ENCODE measurements around the gene KCND3. TPM values are rescaled to one million over a fixed set of nuclear protein-coding genes. Genes with fewer than 3 reads are reported as not detected.

The KCND3 gene
- total RNA-seq, 2 donors from 2014 or later = not detected

DNA sequence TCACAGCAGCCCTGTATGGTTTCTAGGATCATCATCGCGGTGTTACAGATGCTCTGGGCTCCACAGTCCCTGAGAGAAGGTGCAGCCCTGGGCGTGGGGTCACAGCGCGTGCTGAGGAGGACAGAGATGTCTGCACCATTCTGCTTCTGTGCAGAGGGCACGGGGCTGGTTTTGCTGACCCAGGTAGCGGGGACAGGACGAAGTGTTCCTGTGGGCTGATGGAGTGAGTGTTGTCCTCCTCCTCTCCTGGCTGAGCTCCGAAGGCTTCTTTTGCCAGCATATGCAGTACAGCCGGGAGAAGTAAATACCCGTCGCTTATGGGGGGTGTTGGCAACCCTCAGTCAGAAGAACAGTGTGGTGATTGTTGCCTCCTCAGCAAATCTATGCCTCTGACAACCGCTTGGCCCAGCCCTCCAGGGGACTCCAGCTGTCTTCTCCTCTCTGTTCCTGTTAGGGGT is 132.2 kb downstream of the KCND3 start:
- ATAC-seq = no peak
- H3K36me3 Mint-ChIP-seq = no peaks in the 10 kb centered on the region

DNA sequence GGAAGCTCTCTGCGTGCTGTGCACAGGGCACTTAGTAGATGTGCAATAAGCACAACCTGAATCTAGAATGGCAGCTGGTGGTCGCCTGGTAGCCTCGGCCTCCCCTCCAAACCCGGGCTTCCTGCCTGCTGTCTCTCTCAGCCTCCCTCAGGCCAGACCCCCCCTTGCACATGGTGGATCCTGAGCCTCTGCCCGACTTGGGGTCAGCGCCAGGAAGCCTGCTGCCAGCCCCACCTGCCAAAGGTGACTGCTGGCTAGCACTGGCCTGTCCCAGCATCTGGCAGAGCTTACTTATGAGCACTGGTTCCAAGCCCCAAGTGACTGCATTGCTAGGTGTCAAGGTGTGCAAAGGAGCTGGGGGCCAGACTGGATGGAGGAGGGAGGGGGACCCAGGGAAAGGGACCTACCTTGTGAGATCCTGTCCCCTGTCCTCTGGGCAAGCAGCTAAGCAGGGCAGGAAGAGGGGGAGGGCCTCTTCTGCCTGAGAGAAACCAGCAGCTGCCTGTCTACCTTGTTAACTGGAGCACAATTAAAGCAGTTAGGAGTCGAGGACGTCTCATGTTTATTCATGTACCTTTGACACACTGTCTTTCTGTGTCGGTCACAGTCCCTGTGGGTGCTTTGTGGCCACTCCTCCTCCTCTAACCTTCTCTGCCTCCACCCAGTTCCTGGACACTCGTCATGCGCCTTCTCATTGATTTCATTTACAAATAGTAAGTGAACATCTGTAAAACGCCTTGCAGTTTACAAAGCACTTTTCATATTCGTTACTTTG is 132.9 kb downstream of the KCND3 start:
- Mint-ChIP-seq H3K36me3 (no peaks in the 10 kb centered on the region), H3K9me3 (no peaks in the 10 kb centered on the region), H3K27ac (no peak overlapping the region)
- ATAC-seq = no peak
- no peak for DNase-seq (ENCODE audit: low spot score in 2 of 2)

More for the DNA sequence above, 132.2 kb downstream of the KCND3 start:
- Mint-ChIP-seq H3K9me3 (no peaks in the 10 kb centered on the region), H3K27ac (no peak overlapping the region)
- no peak for DNase-seq (ENCODE audit: low spot score in 2 of 2)

DNA sequence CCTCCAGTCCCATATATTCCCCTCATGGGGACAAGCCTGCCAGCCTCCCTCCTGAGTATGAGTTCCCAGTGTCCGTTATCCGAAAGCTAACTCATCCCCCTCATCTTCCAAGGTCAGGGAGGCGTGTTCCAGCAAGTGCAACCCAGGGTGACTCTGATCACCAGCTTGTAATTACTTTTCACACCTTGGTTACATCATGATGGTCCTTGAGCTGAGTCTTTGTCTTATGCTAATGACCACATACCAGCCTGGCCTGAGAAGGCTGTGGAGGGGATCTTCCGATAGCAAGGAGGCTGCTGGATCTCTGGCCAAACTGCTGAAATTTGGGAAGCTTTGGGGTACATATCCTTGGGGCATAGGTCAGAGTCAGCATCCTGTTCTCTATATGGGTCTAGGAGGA is 134.2 kb downstream of the KCND3 start:
- H3K27ac Mint-ChIP-seq = no peak overlapping the region
- no peak for ATAC-seq
- DNase-seq (ENCODE audit: low spot score in 2 of 2) = no peak
- no peaks in the 10 kb centered on the region for H3K9me3 Mint-ChIP-seq
- H3K36me3 Mint-ChIP-seq = no peaks in the 10 kb centered on the region

DNA sequence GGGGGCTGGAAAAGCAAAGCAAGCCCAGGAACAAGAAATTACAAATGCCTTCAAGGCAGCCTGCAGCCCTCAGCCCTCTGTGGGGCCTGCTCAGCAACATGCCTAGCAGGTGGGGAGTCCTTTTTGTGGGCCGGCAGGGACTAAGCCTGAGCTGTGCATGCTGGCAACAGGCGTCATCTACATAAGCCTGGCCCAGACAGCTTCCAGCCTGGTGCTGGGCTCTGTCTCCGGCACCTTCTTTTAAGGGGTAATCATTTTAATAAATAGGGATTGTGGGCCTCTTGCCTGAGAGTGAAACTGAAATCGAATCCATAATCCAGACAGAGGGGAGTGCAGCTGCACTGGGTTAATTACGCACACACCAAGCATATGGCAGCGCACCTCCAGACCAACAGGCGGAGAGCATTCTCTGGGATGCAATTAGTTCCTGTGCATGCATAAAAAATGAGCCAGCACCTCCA is 137.2 kb downstream of the KCND3 start:
- ATAC-seq (no peak), DNase-seq (ENCODE audit: low spot score in 2 of 2) (no peak)
- H3K36me3 Mint-ChIP-seq = no peaks in the 10 kb centered on the region
- no peaks in the 10 kb centered on the region for H3K9me3 Mint-ChIP-seq
- no peak overlapping the region for H3K27ac Mint-ChIP-seq

DNA sequence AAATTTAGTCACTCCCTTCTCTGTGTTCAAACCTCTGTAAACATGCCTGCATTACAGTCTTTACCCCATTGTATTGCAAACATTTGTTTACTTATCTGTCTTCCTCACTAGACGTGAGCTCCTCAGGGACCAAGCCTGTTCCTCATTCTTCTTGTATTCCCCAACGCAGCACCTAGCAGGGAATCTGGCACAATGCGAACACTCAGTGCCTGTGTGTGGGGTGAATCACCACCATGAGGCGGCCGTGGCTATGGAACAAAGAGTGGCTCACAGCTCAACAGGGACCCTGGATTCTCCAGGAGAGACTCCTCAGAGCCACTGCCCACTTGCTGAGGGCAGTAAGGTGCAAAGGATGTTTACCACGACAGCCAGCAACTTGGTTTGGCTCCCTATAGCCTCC is 137.9 kb downstream of the KCND3 start:
- H3K27ac Mint-ChIP-seq = no peak overlapping the region
- DNase-seq (ENCODE audit: low spot score in 2 of 2) (no peak), ATAC-seq (no peak)
- H3K9me3 Mint-ChIP-seq = no peaks in the 10 kb centered on the region
- H3K36me3 Mint-ChIP-seq = no peaks in the 10 kb centered on the region

DNA sequence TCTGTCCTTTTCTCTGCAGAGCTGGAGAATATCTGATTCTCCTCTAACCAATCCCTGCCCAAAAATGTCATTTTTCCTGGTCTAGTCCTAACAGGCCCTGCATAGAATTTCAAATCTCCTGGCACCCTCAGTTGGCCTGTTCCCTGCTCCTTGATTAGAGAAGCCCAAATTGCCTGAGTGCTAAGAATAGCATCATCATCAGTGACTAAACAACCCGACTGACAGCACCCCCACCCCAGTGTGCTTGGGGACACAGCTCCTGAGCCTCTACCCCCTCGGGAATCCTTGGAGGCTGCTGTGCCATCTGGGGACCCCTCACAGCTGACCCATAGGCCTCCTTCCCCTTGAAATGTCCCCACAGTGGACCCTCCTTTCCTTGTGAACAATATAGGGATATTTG is 139.4 kb downstream of the KCND3 start:
- H3K9me3 Mint-ChIP-seq = no peaks in the 10 kb centered on the region
- no peak for ATAC-seq

DNA sequence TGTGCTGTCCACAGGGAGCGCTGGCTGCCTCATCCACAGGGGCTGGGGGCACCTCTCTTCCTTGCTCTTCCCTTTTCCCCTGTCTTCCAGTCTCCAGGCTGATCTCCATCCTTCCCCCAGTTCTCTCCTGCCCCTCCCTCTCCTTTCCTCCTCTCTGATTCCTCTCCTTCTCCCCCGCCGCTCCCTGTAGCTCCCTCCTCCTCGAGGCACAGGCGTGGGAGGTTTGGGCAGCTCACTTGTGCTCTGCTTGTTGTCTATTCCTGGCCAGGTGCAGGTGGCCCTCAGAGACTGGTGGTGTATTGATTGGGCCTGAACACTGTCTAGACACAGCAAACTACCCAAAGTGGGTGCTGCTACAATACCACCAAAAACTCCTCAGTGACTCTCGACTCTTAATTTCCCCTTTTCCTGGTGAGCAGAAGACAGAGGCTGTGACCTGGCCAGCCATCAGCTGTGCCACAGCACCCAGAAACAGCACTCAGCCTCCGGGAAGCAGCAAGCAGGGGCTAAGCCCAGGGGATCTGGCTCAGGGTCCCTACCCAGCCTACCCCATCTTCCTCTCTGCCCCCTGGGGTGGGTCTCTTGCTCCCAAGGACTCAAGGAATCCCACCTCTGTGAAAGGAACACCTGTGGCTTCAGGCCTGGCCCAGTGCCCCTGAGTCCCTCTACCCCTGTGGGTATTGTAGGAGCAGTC is 140.5 kb downstream of the KCND3 start:
- H3K27ac Mint-ChIP-seq = no peak overlapping the region
- no peak for ATAC-seq

More for the DNA sequence above, 139.4 kb downstream of the KCND3 start:
- Mint-ChIP-seq H3K36me3 (no peaks in the 10 kb centered on the region), H3K27ac (no peak overlapping the region)
- no peak for DNase-seq (ENCODE audit: low spot score in 2 of 2)

DNA sequence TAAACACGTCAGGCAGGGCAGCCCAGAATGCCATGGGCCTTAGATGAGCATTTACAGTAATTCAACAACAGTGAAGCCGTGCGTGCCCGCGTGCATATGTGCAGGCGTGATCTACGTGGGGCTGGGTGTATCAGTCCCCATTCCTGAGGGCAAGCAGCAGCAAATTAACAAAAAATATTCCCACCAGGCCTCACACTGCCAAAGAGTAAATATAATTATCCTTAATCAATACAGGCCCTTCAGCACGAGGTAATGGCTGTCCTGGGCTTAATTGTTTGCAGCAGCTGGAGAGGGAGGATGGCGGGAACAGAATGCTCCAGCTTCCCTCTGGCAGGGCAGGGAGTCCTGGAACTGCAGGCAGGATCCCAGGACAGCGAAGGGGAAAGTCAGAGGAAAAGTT is 142.0 kb downstream of the KCND3 start:
- DNase-seq (ENCODE audit: low spot score in 2 of 2) (no peak), ATAC-seq (no peak)
- no peaks in the 10 kb centered on the region for H3K36me3 Mint-ChIP-seq
- no peaks in the 10 kb centered on the region for H3K9me3 Mint-ChIP-seq
- no peak overlapping the region for H3K27ac Mint-ChIP-seq

More for the DNA sequence above, 140.5 kb downstream of the KCND3 start:
- no peaks in the 10 kb centered on the region for H3K36me3 Mint-ChIP-seq
- DNase-seq (ENCODE audit: low spot score in 2 of 2) = no peak
- no peaks in the 10 kb centered on the region for H3K9me3 Mint-ChIP-seq

DNA sequence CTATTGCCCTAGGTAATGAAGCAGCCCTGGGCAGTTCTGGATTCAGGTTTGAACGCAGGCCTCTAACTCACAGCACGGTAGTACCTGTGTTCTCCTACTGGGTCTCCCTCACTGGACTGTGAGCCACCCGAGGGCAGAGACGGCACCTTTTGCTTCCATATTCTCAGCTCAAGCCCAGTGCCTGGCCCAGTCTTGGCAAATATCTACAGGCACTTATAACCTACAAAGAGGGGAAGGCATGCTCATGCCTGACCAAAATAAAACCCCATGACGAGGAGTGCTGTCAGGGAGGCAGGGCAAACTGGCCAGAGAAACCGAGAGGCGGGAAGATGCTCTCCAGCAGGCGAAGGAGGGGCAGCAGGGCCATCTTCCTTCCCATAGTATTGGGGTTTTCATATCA is 142.6 kb downstream of the KCND3 start:
- Mint-ChIP-seq H3K9me3 (no peaks in the 10 kb centered on the region), H3K27ac (no peak overlapping the region), H3K36me3 (no peaks in the 10 kb centered on the region)
- no peak for DNase-seq (ENCODE audit: low spot score in 2 of 2)
- ATAC-seq = no peak

DNA sequence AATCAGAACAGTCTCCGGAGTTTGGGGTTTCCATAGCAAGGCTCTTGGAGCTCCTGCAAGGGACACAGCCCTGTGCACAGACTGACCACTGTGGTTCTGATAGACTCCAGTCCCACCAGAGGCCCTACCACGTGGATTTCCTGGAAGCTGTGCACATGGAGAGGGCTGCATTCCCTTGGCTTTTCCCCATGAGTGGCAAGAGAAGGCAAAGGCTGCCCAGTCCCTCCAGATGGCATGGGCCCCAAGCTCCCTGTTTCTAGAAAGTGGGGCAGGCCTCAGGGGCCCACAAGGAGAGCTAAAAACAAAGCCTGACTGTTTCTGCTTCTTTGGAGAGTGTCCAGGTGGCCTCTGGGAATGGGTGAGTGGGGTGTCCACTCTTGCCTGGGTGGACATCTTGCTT is 146.3 kb downstream of the KCND3 start:
- Mint-ChIP-seq H3K27ac (no peak overlapping the region), H3K9me3 (no peaks in the 10 kb centered on the region), H3K36me3 (no peaks in the 10 kb centered on the region)
- DNase-seq (ENCODE audit: low spot score in 2 of 2) (no peak), ATAC-seq (no peak)

DNA sequence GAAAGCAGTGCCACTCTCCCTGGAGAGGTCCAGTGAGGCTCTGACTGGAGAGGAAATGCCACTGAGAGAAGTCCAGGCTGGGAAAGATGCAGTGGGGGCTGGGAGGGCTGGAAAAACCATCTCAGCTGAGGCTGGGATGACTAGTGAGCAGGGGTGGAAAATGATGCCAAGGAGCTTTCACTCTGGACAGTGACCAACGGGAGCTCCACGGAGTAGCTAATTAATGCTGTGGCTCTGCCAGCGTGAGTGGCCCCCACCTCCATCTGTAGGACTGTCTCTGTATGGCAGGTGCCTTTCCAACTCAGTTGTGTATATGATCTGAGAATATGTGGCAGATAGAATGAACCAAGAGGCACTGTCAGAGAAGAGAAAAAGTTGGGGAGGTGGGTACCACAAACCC is 147.1 kb downstream of the KCND3 start:
- no peak overlapping the region for H3K27ac Mint-ChIP-seq
- H3K9me3 Mint-ChIP-seq = no peaks in the 10 kb centered on the region
- no peak for ATAC-seq

DNA sequence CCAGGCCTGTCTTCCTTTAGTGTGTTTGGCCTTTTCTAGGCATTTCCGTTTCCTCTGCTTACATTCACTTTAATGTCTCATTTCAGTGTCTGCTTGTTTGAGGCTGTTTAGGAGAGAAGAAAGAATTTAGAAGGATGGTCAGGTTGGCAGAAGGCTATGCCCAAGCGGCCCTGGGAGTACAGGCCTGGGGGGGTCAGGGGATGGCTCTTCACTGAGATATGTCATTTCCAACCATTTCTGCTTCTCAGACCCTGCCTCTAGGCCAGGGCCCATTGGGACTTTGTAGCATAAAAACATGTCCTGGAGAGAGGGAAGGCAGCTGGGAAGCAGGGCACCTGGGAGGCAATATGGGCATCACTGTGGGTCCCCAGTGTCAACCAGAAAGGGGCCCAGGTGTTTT is 147.7 kb downstream of the KCND3 start:
- Mint-ChIP-seq H3K9me3 (no peaks in the 10 kb centered on the region), H3K36me3 (no peaks in the 10 kb centered on the region), H3K27ac (no peak overlapping the region)
- no peak for DNase-seq (ENCODE audit: low spot score in 2 of 2)
- no peak for ATAC-seq

More for the DNA sequence above, 147.1 kb downstream of the KCND3 start:
- no peak for DNase-seq (ENCODE audit: low spot score in 2 of 2)
- no peaks in the 10 kb centered on the region for H3K36me3 Mint-ChIP-seq

DNA sequence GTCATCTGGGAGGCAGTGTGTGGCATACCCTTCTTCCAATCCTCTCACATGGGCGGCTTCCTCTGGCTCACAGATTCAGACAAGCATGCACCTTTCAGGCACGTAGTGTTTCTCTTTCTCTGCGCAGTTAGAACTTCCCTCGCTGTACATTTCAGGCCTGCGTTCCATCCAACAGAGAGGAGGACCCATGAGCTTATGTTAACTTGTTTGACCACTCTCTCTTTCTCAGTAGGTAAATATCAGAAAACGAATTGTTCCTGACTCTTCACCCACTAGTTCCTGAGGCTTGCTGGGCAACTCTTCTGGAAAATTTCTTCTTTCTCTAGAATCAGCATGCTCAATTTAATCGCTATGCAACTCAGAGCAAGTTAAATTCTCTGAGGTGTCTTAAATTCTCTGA is 148.3 kb downstream of the KCND3 start:
- ATAC-seq (no peak), DNase-seq (ENCODE audit: low spot score in 2 of 2) (no peak)
- Mint-ChIP-seq H3K27ac (no peak overlapping the region), H3K9me3 (no peaks in the 10 kb centered on the region), H3K36me3 (no peaks in the 10 kb centered on the region)

DNA sequence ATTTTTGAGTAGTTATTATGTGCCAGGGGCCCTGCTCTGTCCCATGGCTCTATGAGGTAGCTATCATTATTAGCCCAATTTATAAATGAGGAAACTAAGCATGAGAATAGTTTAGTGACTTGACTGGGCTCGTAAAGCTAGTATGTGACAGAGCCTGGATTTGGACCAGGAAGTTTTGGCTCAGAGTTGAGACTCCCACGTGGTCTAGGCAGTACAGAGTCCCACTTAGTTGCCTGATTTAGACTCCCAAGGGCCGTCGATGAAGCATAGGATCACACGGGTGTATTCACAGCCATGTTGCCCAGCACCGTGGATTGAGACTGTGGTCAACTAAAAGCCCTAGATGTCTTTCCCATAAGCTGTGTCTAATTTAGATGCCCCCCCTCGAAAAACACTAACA is 152.1 kb downstream of the KCND3 start:
- H3K27ac Mint-ChIP-seq = no peak overlapping the region
- H3K9me3 Mint-ChIP-seq = no peaks in the 10 kb centered on the region
- no peaks in the 10 kb centered on the region for H3K36me3 Mint-ChIP-seq
- DNase-seq (ENCODE audit: low spot score in 2 of 2) = no peak
- ATAC-seq = no peak

DNA sequence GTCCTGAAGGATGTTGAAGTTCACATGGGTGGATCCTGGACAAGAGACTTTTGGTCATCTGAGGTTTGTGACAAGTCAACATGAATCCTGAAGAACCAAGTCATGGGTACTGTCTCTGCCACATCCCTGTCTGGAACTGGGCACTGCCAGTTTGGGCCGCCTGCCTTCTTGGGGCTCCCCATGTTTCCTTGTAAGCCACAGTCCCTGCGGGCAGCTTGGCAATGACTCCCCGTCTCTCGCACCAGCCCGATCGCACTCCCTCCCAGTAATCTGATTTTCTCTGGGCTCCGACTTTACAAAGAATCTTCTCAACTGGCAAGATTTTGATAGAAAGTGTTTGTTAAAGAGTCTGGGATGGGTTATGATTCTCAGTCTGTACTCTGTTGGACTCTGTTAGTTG is 153.4 kb downstream of the KCND3 start:
- ATAC-seq (no peak), DNase-seq (ENCODE audit: low spot score in 2 of 2) (no peak)
- no peaks in the 10 kb centered on the region for H3K9me3 Mint-ChIP-seq
- no peak overlapping the region for H3K27ac Mint-ChIP-seq
- H3K36me3 Mint-ChIP-seq = no peaks in the 10 kb centered on the region

DNA sequence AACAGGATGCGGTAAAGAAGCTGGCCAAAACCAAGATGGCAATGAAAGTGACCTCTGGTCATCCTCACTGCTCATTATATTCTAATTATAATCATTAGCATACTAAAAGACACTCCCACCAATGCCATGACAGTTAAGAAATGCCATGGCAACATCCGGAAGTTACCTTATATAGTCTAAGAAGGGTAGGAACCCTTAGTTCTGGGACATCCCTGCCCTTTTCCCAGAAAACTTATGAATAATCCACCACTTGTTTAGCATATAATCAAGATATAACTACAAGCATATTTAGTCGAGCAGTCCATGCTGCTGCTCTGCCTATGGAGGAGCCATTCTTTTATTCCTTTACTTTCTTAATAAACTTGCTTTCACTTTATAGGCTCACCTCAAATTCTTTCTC is 154.0 kb downstream of the KCND3 start:
- Mint-ChIP-seq H3K9me3 (no peaks in the 10 kb centered on the region), H3K36me3 (no peaks in the 10 kb centered on the region), H3K27ac (no peak overlapping the region)
- ATAC-seq (no peak), DNase-seq (ENCODE audit: low spot score in 2 of 2) (no peak)

DNA sequence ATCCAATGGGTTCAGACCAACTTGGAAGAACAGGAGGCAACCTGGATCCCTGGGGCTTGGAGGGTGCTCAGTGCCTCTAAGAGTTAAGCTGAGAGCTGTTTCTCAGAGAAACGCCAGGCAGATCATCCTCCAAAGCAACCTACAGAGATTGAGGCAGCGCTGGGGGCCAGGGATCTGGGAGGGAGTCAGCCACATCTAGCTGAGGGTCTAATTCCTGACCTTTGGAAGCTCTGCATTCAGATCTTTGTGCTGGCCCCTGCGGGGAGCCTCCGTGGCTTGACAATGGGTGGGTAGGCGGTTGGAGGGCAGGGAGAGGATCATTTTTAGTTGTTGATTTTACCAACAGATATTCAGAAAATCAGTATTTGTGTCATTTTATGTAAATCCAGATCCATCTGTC is 154.5 kb downstream of the KCND3 start:
- no peaks in the 10 kb centered on the region for H3K36me3 Mint-ChIP-seq
- DNase-seq (ENCODE audit: low spot score in 2 of 2) (no peak), ATAC-seq (no peak)
- H3K27ac Mint-ChIP-seq = no peak overlapping the region
- H3K9me3 Mint-ChIP-seq = no peaks in the 10 kb centered on the region

DNA sequence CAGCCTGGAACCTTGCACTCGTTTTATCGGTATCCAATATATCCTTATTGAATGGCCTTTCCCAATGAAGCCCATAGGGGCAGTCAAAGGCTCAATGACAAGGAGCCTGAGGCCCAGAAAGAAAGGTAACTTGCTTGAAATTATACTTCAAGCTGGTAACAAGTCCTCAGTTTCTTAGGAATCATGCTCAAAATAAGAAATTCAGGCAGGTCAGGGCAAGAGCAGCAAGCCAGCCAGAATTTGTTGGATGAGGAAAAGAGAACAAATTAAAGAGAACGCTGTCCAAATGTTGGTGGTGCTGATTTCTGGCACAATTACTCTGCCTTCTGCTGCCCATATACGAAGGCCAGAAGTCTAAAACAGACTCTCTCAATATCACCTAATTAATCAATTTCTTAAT is 156.1 kb downstream of the KCND3 start:
- Mint-ChIP-seq H3K36me3 (no peaks in the 10 kb centered on the region), H3K27ac (no peak overlapping the region)
- DNase-seq (ENCODE audit: low spot score in 2 of 2) = no peak

More for the DNA sequence above, 156.1 kb downstream of the KCND3 start:
- H3K9me3 Mint-ChIP-seq = no peaks in the 10 kb centered on the region
- no peak for ATAC-seq

All from activated naive CD4-positive, alpha-beta T cell treated with anti-CD3 and anti-CD28 coated beads, Interleukin-2, amount 50 U/mL, for 72 hours (primary cell).